Astrocyte of the spinal cord (primary cell): Measurements from ENCODE around the gene CCDC57.

Experiments
- DNase-seq: peaks from one replicate; pipeline ENCODE4 v3.0.0; 2011; ENCODE audit warnings: low read depth, low spot score
- H3K4me3 ChIP-seq: 2 replicates; pipeline ENCODE4 v1.5.1; 2011; ENCODE audit warnings: low read depth, mild to moderate bottlenecking, low read length, moderate library complexity
- CTCF ChIP-seq: IDR thresholded peaks from 2 replicates; pipeline ENCODE4 v1.5.1; 2012; ENCODE audit warnings: low read depth, mild to moderate bottlenecking, low read length, inconsistent platforms
- in situ Hi-C: cut with HindIII; loops from 2 replicates; pipeline ENCODE4 v1.10.0; 2017; ENCODE audit warnings: low sequenced_read_pairs

CCDC57 gene

GRCh38 chr17:82241926-82242697 is 29.5 kb upstream of the CCDC57 start:
- H3K4me3 ChIP-seq: no peak overlapping the region
- TF ChIP-seq CTCF: no peak
- in situ Hi-C loops: no loop called here

GRCh38 chr17:82241183-82241925 is 28.7 kb upstream of the CCDC57 start:
- no peak overlapping the region for H3K4me3 ChIP-seq
- in situ Hi-C loops: no loop called here
- TF ChIP-seq CTCF: no peak
- DNase-seq: peak; percentile 69

More at GRCh38 chr17:82241926-82242697, 29.5 kb upstream of the CCDC57 start:
- no peak for DNase-seq

- TF ChIP-seq CTCF: no peak
- DNase-seq: no peak
- in situ Hi-C loops: no loop called here
- H3K4me3 ChIP-seq: no peak overlapping the region
Observed at GRCh38 chr17:82240506-82241182, 28.0 kb upstream of the CCDC57 start.

- no peak for DNase-seq
- in situ Hi-C loops: no loop called here
- no peak overlapping the region for H3K4me3 ChIP-seq
- no peak for TF ChIP-seq CTCF
Observed at GRCh38 chr17:82239926-82240505, 27.4 kb upstream of the CCDC57 start.

- no peak overlapping the region for H3K4me3 ChIP-seq
- DNase-seq: no peak
- TF ChIP-seq CTCF: no peak
- in situ Hi-C loops: no loop called here
Observed at GRCh38 chr17:82239401-82239925, 26.8 kb upstream of the CCDC57 start.
